Measurements from ENCODE around the gene EEIG2. TPM values are rescaled to one million over a fixed set of nuclear protein-coding genes. Genes with fewer than 3 reads are reported as not detected.
A peak's percentile ranks its signal among the peaks of the same experiment; 100 is the strongest.

Gene EEIG2
- 10 to 100 TPM in 2 of 9 donors, 1 to 10 TPM in 7; 3.4 to 14.1 (median 6.0) TPM for total RNA-seq
- 1 to 10 TPM; 1.2 to 2.6 TPM for polyA plus RNA-seq
- long read RNA-seq, donor 1, full-length matches to known transcripts: 11 of 14 reads
- long read RNA-seq, donor 1, partial matches to known transcripts: 1 of 14 reads
- long read RNA-seq, donor 1, other reads (novel, unspliced or antisense): 2 of 14 reads
- long read RNA-seq, donor 2: 0 reads
- long read RNA-seq, donor 3, full-length matches to known transcripts: 9 of 12 reads
- long read RNA-seq, donor 3, partial matches to known transcripts: 3 of 12 reads
- long read RNA-seq, donor 3, other reads (novel, unspliced or antisense): 0 of 12 reads

GRCh38 chr1:108559215-108560186 lies at the start of gene EEIG2:
Gene EEIG2 (plus strand): TSS chr1:108560100. CDS start chr1:108560429, 329 bp downstream.
- 11 to 23% (median 17%) methylated on average over 30 to 59 of the region's 59 CpGs for WGBS, 4 donors
- intact Hi-C loops (cut with DNase I): loop anchor here in 9 of 10 donors (1.0 to 10.0 kb wide), 16 partner anchors 25 to 84 kb away; no protein-coding TSS in a partner anchor
- peak; percentile 86 to 94 (median 87) for DNase-seq
- no peaks in the 10 kb centered on the region for H3K27me3 ChIP-seq
- peak; percentile 80 to 96 (median 94) for ATAC-seq
- TF ChIP-seq POLR2A (IDR thresholded peaks at IDR 0.05): peak in 1 of 2 donors; percentile 53
- TF ChIP-seq CTCF (IDR thresholded peaks at IDR 0.05): peak; percentile 56 to 95 (median 84)
- peak within 1 kb of the TSS in 11 of 12 donors; percentile 30 to 82 (median 67) for H3K27ac ChIP-seq
- H3K4me3 ChIP-seq: peak within 1 kb of the TSS; percentile 58 to 85 (median 75)
- no peaks in the 10 kb centered on the region for H3K36me3 ChIP-seq
- H3K9me3 ChIP-seq: no peaks in the 10 kb centered on the region
- H3K4me1 ChIP-seq: peaks cover 0 to 60% (median 15%) of the 10 kb centered on the region in 12 donors

- ATAC-seq: no peak
- 50 to 55% (median 54%) methylated on average over 3 of the region's 3 CpGs for WGBS, 4 donors
- no peaks in the 10 kb centered on the region for H3K4me1 ChIP-seq
Observed at GRCh38 chr1:108511764-108512163, 48.1 kb upstream of the EEIG2 start.

GRCh38 chr1:108512239-108513043 lies 47.5 kb upstream of the EEIG2 start:
- intact Hi-C loops (cut with DNase I): loop anchor here in 9 of 10 donors (1.0 to 10.0 kb wide), 7 partner anchors 45 to 728 kb away; partner anchors contain the start of gene EEIG2 (in 2 of the 9)

More at GRCh38 chr1:108511764-108512163, 48.1 kb upstream of the EEIG2 start:
- peaks cover 0 to 4% (median 0%) of the 10 kb centered on the region in 9 donors for H3K27me3 ChIP-seq
- H3K27ac ChIP-seq: no peak overlapping the region
- H3K9me3 ChIP-seq: no peaks in the 10 kb centered on the region
- TF ChIP-seq CTCF (IDR thresholded peaks at IDR 0.05): no peak
- TF ChIP-seq POLR2A (IDR thresholded peaks at IDR 0.05): no peak
- DNase-seq: no peak
- no peaks in the 10 kb centered on the region for H3K36me3 ChIP-seq
- intact Hi-C loops (cut with DNase I): loop anchor here (1.0 to 10.0 kb wide), 8 partner anchors 46 to 727 kb away; partner anchors contain the start of gene EEIG2 (in 2 of the 10)
- H3K4me3 ChIP-seq: no peak overlapping the region

More at GRCh38 chr1:108512239-108513043, 47.5 kb upstream of the EEIG2 start:
- H3K9me3 ChIP-seq: no peaks in the 10 kb centered on the region
- no peak overlapping the region for H3K27ac ChIP-seq
- H3K4me3 ChIP-seq: no peak overlapping the region
- no peak for DNase-seq
- H3K36me3 ChIP-seq: no peaks in the 10 kb centered on the region
- no peaks in the 10 kb centered on the region for H3K4me1 ChIP-seq
- peaks cover 0 to 3% (median 0%) of the 10 kb centered on the region in 9 donors for H3K27me3 ChIP-seq
- peak in 1 of 4 donors; percentile 47 for ATAC-seq
- WGBS, 4 donors: 54 to 61% (median 55%) methylated on average over 6 of the region's 6 CpGs
- TF ChIP-seq POLR2A (IDR thresholded peaks at IDR 0.05): no peak
- TF ChIP-seq CTCF (IDR thresholded peaks at IDR 0.05): peak; percentile 75 to 95 (median 91)

Data from heart left ventricle (tissue), 16 donors.